HG03558 (cell line): ENCODE measurements around the gene EEF2K.

Experiments used
- ATAC-seq: cut with Tn5 transposase; IDR thresholded peaks from one replicate; pipeline ENCODE4 v1.9.1; 2021; ENCODE audit warnings: moderate number of reproducible peaks; ENCODE audit not compliant: unreplicated experiment; ENCODE audit errors: extremely low read depth

Gene EEF2K

GRCh38 chr16:22324787-22325597 is 118.9 kb downstream of the EEF2K start:
- no peak for ATAC-seq

DNA sequence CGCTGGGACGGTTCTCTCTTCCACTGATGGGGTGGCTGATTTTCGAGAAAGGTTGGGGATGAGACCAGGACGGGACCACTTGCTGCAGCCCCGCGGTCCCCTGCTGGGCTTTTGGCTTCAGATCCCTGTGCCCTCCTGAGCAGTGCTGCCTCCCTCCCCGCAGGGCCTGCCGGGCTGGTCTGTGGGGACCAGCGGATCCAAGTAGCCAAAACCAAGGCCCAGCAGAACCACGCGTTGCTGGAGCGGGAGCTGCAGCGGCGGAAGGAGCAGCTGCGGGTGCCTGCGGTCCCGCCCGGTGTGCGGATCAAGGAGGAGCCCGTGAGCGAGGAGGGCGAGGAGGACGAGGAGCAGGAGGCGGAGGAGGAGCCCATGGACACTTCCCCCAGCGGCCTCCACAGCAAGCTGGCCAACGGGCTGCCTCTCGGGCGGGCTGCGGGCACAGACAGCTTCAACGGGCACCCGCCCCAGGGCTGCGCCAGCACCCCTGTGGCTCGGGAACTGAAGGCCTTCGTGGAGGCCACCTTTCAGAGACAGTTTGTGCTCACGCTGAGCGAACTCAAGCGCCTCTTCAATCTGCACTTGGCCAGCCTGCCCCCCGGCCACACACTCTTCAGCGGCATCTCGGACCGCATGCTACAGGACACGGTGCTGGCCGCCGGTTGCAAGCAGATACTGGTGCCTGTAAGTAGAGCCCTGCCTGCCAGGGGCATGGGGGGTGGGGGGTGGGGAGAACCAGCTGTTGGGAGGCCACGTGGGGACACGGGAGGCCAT is 119.7 kb downstream of the EEF2K start:
- ATAC-seq: no peak

GRCh38 chr16:22326369-22326652 is 120.2 kb downstream of the EEF2K start:
- no peak for ATAC-seq

- no peak for ATAC-seq
Measured at GRCh38 chr16:22326771-22327445, 120.8 kb downstream of the EEF2K start.

DNA sequence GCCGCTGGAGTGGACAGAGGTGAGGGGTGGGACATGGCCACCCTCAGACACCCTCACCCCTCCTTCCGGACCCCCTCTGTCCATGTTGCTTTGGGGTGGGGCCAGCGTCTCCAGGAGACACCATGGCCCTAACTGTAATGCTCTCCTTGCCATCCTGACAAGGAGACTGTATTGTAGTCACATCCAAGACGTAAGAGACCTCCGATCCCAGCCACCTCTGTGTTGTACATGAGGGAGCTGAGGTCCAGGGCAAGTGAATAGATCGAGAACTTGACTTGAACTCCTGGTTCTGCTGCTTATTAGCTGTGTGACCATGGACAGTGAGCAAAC is 121.3 kb downstream of the EEF2K start:
- ATAC-seq: no peak

- no peak for ATAC-seq
Measured at GRCh38 chr16:22328081-22328725, 122.1 kb downstream of the EEF2K start.

- no peak for ATAC-seq
Measured at GRCh38 chr16:22329199-22329695, 123.2 kb downstream of the EEF2K start.

GRCh38 chr16:22330326-22330725 is 124.2 kb downstream of the EEF2K start:
- no peak for ATAC-seq

- no peak for ATAC-seq
Measured at GRCh38 chr16:22333457-22333994, 127.4 kb downstream of the EEF2K start.

DNA sequence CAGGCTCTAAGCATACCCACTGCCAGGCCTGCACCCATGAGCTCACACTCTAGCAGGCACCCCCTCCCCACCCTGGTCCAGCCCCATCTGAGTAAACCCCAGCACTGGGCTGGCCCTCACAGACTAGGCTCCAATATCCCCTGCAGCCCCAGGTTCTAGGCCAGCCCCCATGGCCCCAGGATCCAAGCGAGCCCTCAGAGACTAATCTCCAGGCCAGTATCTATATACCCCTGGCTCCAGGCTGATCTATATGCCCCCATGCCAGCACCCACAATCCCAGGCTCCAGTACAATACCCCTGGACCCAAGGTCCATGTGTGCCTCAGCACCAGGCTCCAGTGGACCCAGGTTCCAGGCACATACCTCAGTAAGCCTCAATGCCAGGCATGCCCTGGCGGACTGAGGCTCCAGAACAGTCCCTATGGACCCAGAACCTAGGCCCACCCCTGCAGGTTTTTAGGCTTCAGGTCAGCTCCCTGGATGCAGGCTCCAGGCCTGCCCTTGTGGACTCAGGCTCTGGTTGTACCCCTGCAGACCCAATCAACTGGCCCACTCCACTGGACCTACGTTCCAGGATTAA is 129.7 kb downstream of the EEF2K start:
- ATAC-seq: no peak

DNA sequence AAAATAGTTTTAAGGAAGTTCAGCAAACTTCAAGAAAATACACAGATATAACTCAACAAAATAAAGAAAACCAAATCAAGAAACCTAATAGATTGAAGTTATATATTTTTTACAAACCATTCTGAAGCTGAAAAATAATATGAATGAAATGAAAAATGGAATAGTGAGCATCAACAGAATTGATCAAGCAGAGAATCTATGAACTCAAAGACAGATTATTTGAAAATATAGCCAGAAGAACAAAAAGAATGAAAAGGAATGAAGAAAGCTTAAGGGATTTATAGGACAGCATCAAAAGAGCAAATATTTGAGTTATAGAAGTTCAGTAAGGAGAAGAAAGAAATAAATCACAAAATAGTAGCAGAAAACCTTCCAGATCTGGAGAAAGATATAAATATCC is 130.5 kb downstream of the EEF2K start:
- ATAC-seq: no peak

GRCh38 chr16:22337045-22337444 is 131.0 kb downstream of the EEF2K start:
- ATAC-seq: no peak

GRCh38 chr16:22337849-22338635 is 132.0 kb downstream of the EEF2K start:
- no peak for ATAC-seq
